T-cell (primary cell): ENCODE data around the gene CLDN25. TPM values are rescaled to one million over a fixed set of nuclear protein-coding genes. Genes with fewer than 3 reads are reported as not detected.

Experiments
- total RNA-seq, 35 experiments: library from RNA in 6 of 35; stranded (reverse) in 6 of 35; fragments of 120-200 nt in 1 of 35; gene quantifications; one replicate each; pipeline versions ENCODE4 v1.2.1 to v1.2.4 and lab custom pipeline; 2013 to 2026

The CLDN25 gene
- total RNA-seq, 5 donors from 2014 or later (not counting 1 experiment from before 2014, with no cell fraction given): not detected

Other genes with a start within 250 kb of the CLDN25 start
- 1 to 10 TPM in 3 of 5 donors, under 1 TPM in 2; 0.76 to 1.7 (median 1.2) TPM for gene TMPRSS5, start 73.5 kb upstream of the CLDN25 start, total RNA-seq
- gene ZW10, start 6.1 kb upstream of the CLDN25 start, total RNA-seq: 1 to 10 TPM; 6.7 to 8.7 (median 8.4) TPM
- gene USP28, start 95.8 kb downstream of the CLDN25 start, total RNA-seq: 10 to 100 TPM; 16.8 to 28.5 (median 22.9) TPM
- not detected for gene HTR3B, start 125.0 kb downstream of the CLDN25 start, total RNA-seq
- under 1 TPM in 1 of 5 donors, not detected in 4; 0.13 TPM for gene HTR3A, start 195.3 kb downstream of the CLDN25 start, total RNA-seq